Gastrocnemius medialis (tissue), 4 donors: Measurements from ENCODE around the gene WNT8B.

Source experiments
- CTCF ChIP-seq, 5 experiments: fragments of 450-650 bp in 3 of 5; fragments of 200-600 bp in 2 of 5; sonication (generic) in 2 of 5; IDR thresholded peaks in 4 of 5; conservative IDR thresholded peaks in 1 of 5; 1 replicate in 4 of 5; 2 replicates in 1 of 5; pipeline ENCODE4 v1.5.1; 2016 to 2019; ENCODE audit warnings: antibody characterized with exemption in 5 of 5, mild to moderate bottlenecking in 3 of 5, moderate library complexity in 3 of 5
- POLR2A ChIP-seq, 2 donors: fragments of 450-650 bp; IDR thresholded peaks; one replicate each; pipeline ENCODE4 v1.6.1; 2017; ENCODE audit warnings: antibody characterized with exemption in 2 of 2, mild to moderate bottlenecking in 2 of 2, moderate library complexity in 2 of 2

GRCh38 chr10:100507357-100507732, 44.5 kb downstream of the WNT8B start:
- TF ChIP-seq CTCF (IDR thresholded peaks at IDR 0.05 in 4 of 5, conservative IDR thresholded peaks at IDR 0.05 in 1 of 5), result no peak
- TF ChIP-seq POLR2A (IDR thresholded peaks at IDR 0.05), result no peak
